GM12873 (cell line): ENCODE results near the gene FMNL2.

Source experiments
- CTCF ChIP-seq: IDR thresholded peaks from 2 replicates; pipeline ENCODE4 v1.5.1; 2012; ENCODE audit warnings: low read depth, mild to moderate bottlenecking, moderate library complexity, low read length, control low read depth; ENCODE audit not compliant: insufficient read depth; ENCODE audit errors: missing control alignments

FMNL2 gene

GRCh38 chr2:152411154-152411553, 76.2 kb downstream of the FMNL2 start:
- TF ChIP-seq CTCF = no peak

GRCh38 chr2:152413228-152414030, 78.5 kb downstream of the FMNL2 start:
- TF ChIP-seq CTCF = no peak

- TF ChIP-seq CTCF = no peak
Observed at GRCh38 chr2:152415231-152415642, 80.3 kb downstream of the FMNL2 start.

- no peak for TF ChIP-seq CTCF
Observed at GRCh38 chr2:152415796-152416195, 80.8 kb downstream of the FMNL2 start.

GRCh38 chr2:152418688-152419087, 83.7 kb downstream of the FMNL2 start:
- TF ChIP-seq CTCF = no peak

- TF ChIP-seq CTCF = no peak
Observed at GRCh38 chr2:152419944-152420343, 85.0 kb downstream of the FMNL2 start.

- no peak for TF ChIP-seq CTCF
Observed at GRCh38 chr2:152420363-152420762, 85.4 kb downstream of the FMNL2 start.
